Hypothalamus (tissue), 51 donors: ENCODE measurements around the gene NPEPPS.
"Not testable (repeated sequence)": the region's sequence is repeated elsewhere in the genome, so short reads cannot be mapped to it uniquely, and the experiment has no call there.

Experiments used
- DNase-seq, 51 donors: peaks; one replicate each; lab custom pipeline; 2025; lab: John Stamatoyannopoulos, UW

Gene NPEPPS

GRCh38 chr17:47530557-47531232, at the start of gene NPEPPS:
NPEPPS (plus strand) TSS chr17:47531108; CDS start chr17:47531301, 193 bp downstream.
- DNase-seq = peak; percentile 6 to 91 (median 77)

GRCh38 chr17:47491841-47492212, 39.1 kb upstream of the NPEPPS start:
- DNase-seq = peak in 3 of 51 donors; percentile 19 to 35 (median 23)

- DNase-seq = not testable (repeated sequence)
These were observed 31.8 kb upstream of the NPEPPS start for GRCh38 chr17:47499074-47499473.

GRCh38 chr17:47499494-47499893, 31.4 kb upstream of the NPEPPS start:
- DNase-seq = not testable (repeated sequence)

- peak in 4 of 51 donors; percentile 2 to 7 (median 4) for DNase-seq
These were observed 30.3 kb upstream of the NPEPPS start for GRCh38 chr17:47500620-47501019.

- DNase-seq = not testable (repeated sequence)
These were observed 28.7 kb upstream of the NPEPPS start for GRCh38 chr17:47502122-47502731.

- DNase-seq = not testable (repeated sequence)
These were observed 28.0 kb upstream of the NPEPPS start for GRCh38 chr17:47502776-47503455.

- DNase-seq = not testable (repeated sequence)
These were observed 19.2 kb upstream of the NPEPPS start for GRCh38 chr17:47511701-47512146.

- not testable (repeated sequence) for DNase-seq
These were observed 17.6 kb upstream of the NPEPPS start for GRCh38 chr17:47513301-47513700.

GRCh38 chr17:47518880-47519279, 12.0 kb upstream of the NPEPPS start:
- DNase-seq = not testable (repeated sequence)

- DNase-seq = not testable (repeated sequence)
These were observed 11.5 kb upstream of the NPEPPS start for GRCh38 chr17:47519365-47519764.

GRCh38 chr17:47520279-47520678, 10.6 kb upstream of the NPEPPS start:
- DNase-seq = not testable (repeated sequence)

GRCh38 chr17:47521434-47521833, 9.5 kb upstream of the NPEPPS start:
- not testable (repeated sequence) for DNase-seq

- DNase-seq = not testable (repeated sequence)
These were observed 8.6 kb upstream of the NPEPPS start for GRCh38 chr17:47522341-47522740.

GRCh38 chr17:47531233-47531820, 419 bp downstream of the NPEPPS start:
- peak in 3 of 51 donors; percentile 10 to 44 (median 12) for DNase-seq

GRCh38 chr17:47539085-47539484, 8.2 kb downstream of the NPEPPS start:
- not testable (repeated sequence) for DNase-seq

GRCh38 chr17:47541676-47542075, 10.8 kb downstream of the NPEPPS start:
- DNase-seq = not testable (repeated sequence)

GRCh38 chr17:47544327-47544726, 13.4 kb downstream of the NPEPPS start:
- not testable (repeated sequence) for DNase-seq

- not testable (repeated sequence) for DNase-seq
These were observed 23.8 kb downstream of the NPEPPS start for GRCh38 chr17:47554733-47555132.

GRCh38 chr17:47556108-47556507, 25.2 kb downstream of the NPEPPS start:
- not testable (repeated sequence) for DNase-seq

GRCh38 chr17:47560517-47561043, 29.7 kb downstream of the NPEPPS start:
- DNase-seq = not testable (repeated sequence)
